ENCODE measurements around the gene ALPP.
"Not testable (repeated sequence)": the region's sequence is repeated elsewhere in the genome, so short reads cannot be mapped to it uniquely, and the experiment has no call there.

The ALPP gene

GRCh38 chr2:232378735-232379151 lies at the start of gene ALPP:
Gene ALPP, plus strand, starts transcription at chr2:232378751. Its CDS starts 52 bp downstream, at chr2:232378803.
- not testable (repeated sequence) for DNase-seq

GRCh38 chr2:232329716-232330067 lies 48.9 kb upstream of the ALPP start:
- no peak for DNase-seq

- DNase-seq = no peak
Observed at GRCh38 chr2:232330068-232330999, 48.2 kb upstream of the ALPP start.

GRCh38 chr2:232331061-232331460 lies 47.5 kb upstream of the ALPP start:
- not testable (repeated sequence) for DNase-seq

- DNase-seq = not testable (repeated sequence)
Observed at GRCh38 chr2:232331641-232332040, 46.9 kb upstream of the ALPP start.

- DNase-seq = not testable (repeated sequence)
Observed at GRCh38 chr2:232332244-232332939, 46.2 kb upstream of the ALPP start.

- no peak for DNase-seq
Observed at GRCh38 chr2:232332940-232333259, 45.7 kb upstream of the ALPP start.

- DNase-seq = no peak
Observed at GRCh38 chr2:232333361-232334135, 45.0 kb upstream of the ALPP start.

GRCh38 chr2:232334136-232334884 lies 44.2 kb upstream of the ALPP start:
- DNase-seq = not testable (repeated sequence)

- not testable (repeated sequence) for DNase-seq
Observed at GRCh38 chr2:232334885-232335205, 43.7 kb upstream of the ALPP start.

GRCh38 chr2:232335206-232335858 lies 43.2 kb upstream of the ALPP start:
- not testable (repeated sequence) for DNase-seq

GRCh38 chr2:232335859-232336215 lies 42.7 kb upstream of the ALPP start:
- no peak for DNase-seq

GRCh38 chr2:232336241-232336736 lies 42.3 kb upstream of the ALPP start:
- no peak for DNase-seq

- DNase-seq = no peak
Observed at GRCh38 chr2:232336981-232337720, 41.4 kb upstream of the ALPP start.

GRCh38 chr2:232338094-232338758 lies 40.3 kb upstream of the ALPP start:
- not testable (repeated sequence) for DNase-seq

GRCh38 chr2:232338759-232339106 lies 39.8 kb upstream of the ALPP start:
- DNase-seq = no peak

- DNase-seq = no peak
Observed at GRCh38 chr2:232339121-232340081, 39.1 kb upstream of the ALPP start.

GRCh38 chr2:232340171-232340935 lies 38.2 kb upstream of the ALPP start:
- DNase-seq = no peak

Measured in NCI-H2081 treated with DMSO at 0.1 percent for 48 hours (cell line).